Measurements from ENCODE around the gene PRKG1. TPM values are rescaled to one million over a fixed set of nuclear protein-coding genes. Genes with fewer than 3 reads are reported as not detected.

Gene PRKG1
- polyA plus RNA-seq, 1 donor (not counting 4 experiments of a cell fraction or from before 2014, with no cell fraction given), result 0.24 TPM

- no peaks in the 10 kb centered on the region for H3K27me3 ChIP-seq (ENCODE audit: control insufficient read depth, extremely low read depth, insufficient read depth, low read length)
- no peak for FAIRE-seq
- H3K36me3 ChIP-seq (ENCODE audit: control insufficient read depth in 2 of 2, extremely low read depth in 1 of 2, insufficient read depth in 2 of 2, low read length in 2 of 2), result no peaks in the 10 kb centered on the region
Measured at GRCh38 chr10:52083422-52083821, 1009.1 kb downstream of the PRKG1 start.

GRCh38 chr10:52092390-52092789 is 1018.1 kb downstream of the PRKG1 start:
- FAIRE-seq (no peak), DNase-seq (ENCODE audit: low read depth, low spot score) (no peak)
- no peak overlapping the region for H2AFZ ChIP-seq (ENCODE audit: control insufficient read depth, low read length)
- no peaks in the 10 kb centered on the region for H3K27me3 ChIP-seq (ENCODE audit: control insufficient read depth, extremely low read depth, insufficient read depth, low read length)
- no peaks in the 10 kb centered on the region for H3K36me3 ChIP-seq (ENCODE audit: control insufficient read depth in 2 of 2, extremely low read depth in 1 of 2, insufficient read depth in 2 of 2, low read length in 2 of 2)
- no peaks in the 10 kb centered on the region for H3K9me1 ChIP-seq (ENCODE audit: control insufficient read depth, extremely low read depth, insufficient read depth, low read length)
- no peaks in the 10 kb centered on the region for H3K9me3 ChIP-seq (ENCODE audit: control insufficient read depth, low read depth, low read length)
- H3K79me2 ChIP-seq (ENCODE audit: control insufficient read depth, insufficient read depth, low read length), result no peaks in the 10 kb centered on the region
- dilution Hi-C loops (cut with MboI; ENCODE audit: extremely low pct_ligation_motif_present, low sequenced_read_pairs), result no loop called here
- H3K9ac ChIP-seq (ENCODE audit: control insufficient read depth, extremely low read depth, insufficient read depth, low read length), result no peak overlapping the region
- no peaks in the 10 kb centered on the region for H3K4me1 ChIP-seq (ENCODE audit: control insufficient read depth, extremely low read depth, insufficient read depth, low read length)
- no peak overlapping the region for H3K4me2 ChIP-seq (ENCODE audit: control insufficient read depth, extremely low read depth, insufficient read depth, low read depth, low read length)
- no peak overlapping the region for H3K27ac ChIP-seq (ENCODE audit: control insufficient read depth, insufficient read depth, low read length)
- H3K4me3 ChIP-seq (ENCODE audit: control insufficient read depth in 2 of 3, extremely low read depth in 1 of 3, insufficient read depth in 2 of 3, low read depth in 1 of 3, low read length in 3 of 3), result no peak overlapping the region
- TF ChIP-seq EZH2 (IDR thresholded peaks at IDR 0.05; ENCODE audit: low read length) (no peak), CTCF (optimal IDR thresholded peaks at IDR 0.05 in 1 of 3, IDR thresholded peaks at IDR 0.05 in 1 of 3, conservative IDR thresholded peaks at IDR 0.05 in 1 of 3; ENCODE audit: extremely low read depth in 1 of 3, insufficient read depth in 2 of 3, low read length in 3 of 3) (no peak)
- no peaks in the 10 kb centered on the region for H4K20me1 ChIP-seq (ENCODE audit: control insufficient read depth, extremely low read depth, insufficient read depth, low read length)

More at GRCh38 chr10:52083422-52083821, 1009.1 kb downstream of the PRKG1 start:
- no peak overlapping the region for H3K4me2 ChIP-seq (ENCODE audit: control insufficient read depth, extremely low read depth, insufficient read depth, low read depth, low read length)
- no peaks in the 10 kb centered on the region for H3K9me1 ChIP-seq (ENCODE audit: control insufficient read depth, extremely low read depth, insufficient read depth, low read length)
- no peaks in the 10 kb centered on the region for H4K20me1 ChIP-seq (ENCODE audit: control insufficient read depth, extremely low read depth, insufficient read depth, low read length)
- H3K4me1 ChIP-seq (ENCODE audit: control insufficient read depth, extremely low read depth, insufficient read depth, low read length), result no peaks in the 10 kb centered on the region
- H3K79me2 ChIP-seq (ENCODE audit: control insufficient read depth, insufficient read depth, low read length), result no peaks in the 10 kb centered on the region
- H3K9ac ChIP-seq (ENCODE audit: control insufficient read depth, extremely low read depth, insufficient read depth, low read length), result no peak overlapping the region
- no peak for DNase-seq (ENCODE audit: low read depth, low spot score)
- H2AFZ ChIP-seq (ENCODE audit: control insufficient read depth, low read length), result no peak overlapping the region
- TF ChIP-seq CTCF (optimal IDR thresholded peaks at IDR 0.05 in 1 of 3, IDR thresholded peaks at IDR 0.05 in 1 of 3, conservative IDR thresholded peaks at IDR 0.05 in 1 of 3; ENCODE audit: extremely low read depth in 1 of 3, insufficient read depth in 2 of 3, low read length in 3 of 3) (no peak), EZH2 (IDR thresholded peaks at IDR 0.05; ENCODE audit: low read length) (no peak)
- no peak overlapping the region for H3K4me3 ChIP-seq (ENCODE audit: control insufficient read depth in 2 of 3, extremely low read depth in 1 of 3, insufficient read depth in 2 of 3, low read depth in 1 of 3, low read length in 3 of 3)
- dilution Hi-C loops (cut with MboI; ENCODE audit: extremely low pct_ligation_motif_present, low sequenced_read_pairs), result no loop called here
- no peak overlapping the region for H3K27ac ChIP-seq (ENCODE audit: control insufficient read depth, insufficient read depth, low read length)
- no peaks in the 10 kb centered on the region for H3K9me3 ChIP-seq (ENCODE audit: control insufficient read depth, low read depth, low read length)

All from keratinocyte (primary cell).